Fibroblast of pulmonary artery (primary cell): ENCODE measurements around the gene DPRX.

ENCODE experiments used
- DNase-seq: peaks from one replicate; pipeline ENCODE4 v3.0.0-alpha.2; 2010; ENCODE audit warnings: low read depth
- H3K4me3 ChIP-seq: replicated peaks from 2 replicates; pipeline ENCODE4 v1.5.1; 2011; ENCODE audit warnings: low read depth, mild to moderate bottlenecking, control low read depth, low read length, moderate library complexity
- CTCF ChIP-seq: IDR thresholded peaks from 2 replicates; pipeline ENCODE4 v1.5.1; 2011; ENCODE audit warnings: mild to moderate bottlenecking, control low read depth, low read length, inconsistent platforms; ENCODE audit errors: missing control alignments

Gene DPRX

GRCh38 chr19:53644061-53644816 lies 12.4 kb downstream of the DPRX start:
- TF ChIP-seq CTCF = no peak
- no peak overlapping the region for H3K4me3 ChIP-seq
- no peak for DNase-seq

GRCh38 chr19:53646144-53646543 lies 14.3 kb downstream of the DPRX start:
- H3K4me3 ChIP-seq = no peak overlapping the region
- DNase-seq = no peak
- TF ChIP-seq CTCF = no peak

- no peak for TF ChIP-seq CTCF
- H3K4me3 ChIP-seq = no peak overlapping the region
- no peak for DNase-seq
These were observed 15.6 kb downstream of the DPRX start for GRCh38 chr19:53647350-53647749.

GRCh38 chr19:53647792-53648191 lies 16.0 kb downstream of the DPRX start:
- no peak for TF ChIP-seq CTCF
- no peak overlapping the region for H3K4me3 ChIP-seq
- no peak for DNase-seq

GRCh38 chr19:53649746-53650593 lies 18.2 kb downstream of the DPRX start:
- H3K4me3 ChIP-seq = no peak overlapping the region
- no peak for TF ChIP-seq CTCF
- no peak for DNase-seq

- DNase-seq = no peak
- H3K4me3 ChIP-seq = no peak overlapping the region
- TF ChIP-seq CTCF = no peak
These were observed 20.7 kb downstream of the DPRX start for GRCh38 chr19:53652476-53652875.
